Measurements from ENCODE around the gene FTL. TPM values are rescaled to one million over a fixed set of nuclear protein-coding genes. Genes with fewer than 3 reads are reported as not detected.
A peak's percentile ranks its signal among the peaks of the same experiment; 100 is the strongest.

The FTL gene
- total RNA-seq, 2 experiments from 2014 or later: 467 to 602 TPM

DNA sequence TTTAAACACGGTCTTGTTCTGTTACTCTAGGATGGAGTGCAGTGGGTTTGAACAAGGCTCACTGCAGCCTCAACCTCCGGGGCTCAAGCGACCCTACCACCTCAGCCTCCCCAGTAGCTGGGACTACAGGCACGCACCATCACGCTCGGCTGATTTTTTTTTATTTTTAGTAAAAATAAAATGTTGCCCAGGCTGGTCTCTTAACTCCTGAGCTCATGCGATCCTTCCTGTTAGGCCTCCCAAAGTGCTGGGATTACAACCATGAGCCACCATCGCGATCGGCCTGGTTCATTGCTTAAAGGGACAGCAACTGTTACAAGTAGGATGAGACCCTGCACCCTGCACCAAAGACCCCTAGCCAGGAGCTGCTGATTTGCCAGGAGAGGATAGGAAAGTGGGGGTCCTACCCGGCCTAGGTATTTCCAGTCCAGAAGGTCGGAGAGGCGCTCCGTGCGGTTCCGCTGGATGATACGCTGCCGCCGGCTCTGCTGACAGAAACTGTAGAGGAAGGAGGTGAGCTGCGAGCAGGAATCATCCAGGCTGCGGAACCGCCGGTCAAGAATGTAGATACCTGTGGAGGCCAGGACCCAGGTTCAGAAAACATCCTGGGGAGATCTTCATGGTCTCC is 5.1 kb downstream of the FTL start:
- Histone ChIP-seq H3K36me3 (ENCODE audit: insufficient read depth, low read length) (peaks cover 53% of the 10 kb centered on the region), H3K4me3 (ENCODE audit: low read depth, low read length, poor library complexity, severe bottlenecking) (no peak overlapping the region), H3K9me3 (ENCODE audit: low read length) (no peaks in the 10 kb centered on the region), H3K4me1 (ENCODE audit: insufficient read depth, low read length, poor library complexity, severe bottlenecking) (peaks cover 41% of the 10 kb centered on the region), H3K9me2 (ENCODE audit: insufficient read depth, low read length) (no peaks in the 10 kb centered on the region), H3K79me2 (ENCODE audit: insufficient read depth, low read depth, low read length) (peaks cover 11% of the 10 kb centered on the region; the same call in 1 of the 2 replicates), H3K4me2 (ENCODE audit: low read length) (no peak overlapping the region), H3K27ac (ENCODE audit: low read depth, low read length, poor library complexity, severe bottlenecking) (peak overlapping the region; percentile 24), H4K20me1 (ENCODE audit: insufficient read depth, low read length) (no peaks in the 10 kb centered on the region), H2AFZ (ENCODE audit: low read length) (no peak overlapping the region)
- no peak for TF ChIP-seq EZH2phosphoT487 (IDR thresholded peaks at IDR 0.05; ENCODE audit: borderline replicate concordance, low read depth, low read length)
- TF ChIP-seq, protein P1, sequence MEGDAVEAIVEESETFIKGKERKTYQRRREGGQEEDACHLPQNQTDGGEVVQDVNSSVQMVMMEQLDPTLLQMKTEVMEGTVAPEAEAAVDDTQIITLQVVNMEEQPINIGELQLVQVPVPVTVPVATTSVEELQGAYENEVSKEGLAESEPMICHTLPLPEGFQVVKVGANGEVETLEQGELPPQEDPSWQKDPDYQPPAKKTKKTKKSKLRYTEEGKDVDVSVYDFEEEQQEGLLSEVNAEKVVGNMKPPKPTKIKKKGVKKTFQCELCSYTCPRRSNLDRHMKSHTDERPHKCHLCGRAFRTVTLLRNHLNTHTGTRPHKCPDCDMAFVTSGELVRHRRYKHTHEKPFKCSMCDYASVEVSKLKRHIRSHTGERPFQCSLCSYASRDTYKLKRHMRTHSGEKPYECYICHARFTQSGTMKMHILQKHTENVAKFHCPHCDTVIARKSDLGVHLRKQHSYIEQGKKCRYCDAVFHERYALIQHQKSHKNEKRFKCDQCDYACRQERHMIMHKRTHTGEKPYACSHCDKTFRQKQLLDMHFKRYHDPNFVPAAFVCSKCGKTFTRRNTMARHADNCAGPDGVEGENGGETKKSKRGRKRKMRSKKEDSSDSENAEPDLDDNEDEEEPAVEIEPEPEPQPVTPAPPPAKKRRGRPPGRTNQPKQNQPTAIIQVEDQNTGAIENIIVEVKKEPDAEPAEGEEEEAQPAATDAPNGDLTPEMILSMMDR (conservative IDR thresholded peaks at IDR 0.05; ENCODE audit: low read length): no peak
- DNase-seq (ENCODE audit: low spot score): no peak
- no TSS peak for BruUV-seq (replicated peaks)
- intact Hi-C loops (cut with micrococcal nuclease; ENCODE audit: unreplicated experiment): loop anchor here (2.0 to 5.0 kb wide), 2 partner anchors 175 to 323 kb away; partner anchors contain the start of gene CA11
- POLR2A ChIA-PET: interaction anchor here (1.2 kb wide), 1 partner anchor 23 kb away, joined by 3 read pairs; the partner anchor contains the start of genes GYS1 and RUVBL2
- CTCF ChIA-PET (ENCODE audit: unreplicated experiment): interaction anchor here (0.5 to 1.7 kb wide), 4 partner anchors 75 to 182 kb away, joined by 3 to 5 read pairs (median 4); partner anchors contain the start of gene HSD17B14

DNA sequence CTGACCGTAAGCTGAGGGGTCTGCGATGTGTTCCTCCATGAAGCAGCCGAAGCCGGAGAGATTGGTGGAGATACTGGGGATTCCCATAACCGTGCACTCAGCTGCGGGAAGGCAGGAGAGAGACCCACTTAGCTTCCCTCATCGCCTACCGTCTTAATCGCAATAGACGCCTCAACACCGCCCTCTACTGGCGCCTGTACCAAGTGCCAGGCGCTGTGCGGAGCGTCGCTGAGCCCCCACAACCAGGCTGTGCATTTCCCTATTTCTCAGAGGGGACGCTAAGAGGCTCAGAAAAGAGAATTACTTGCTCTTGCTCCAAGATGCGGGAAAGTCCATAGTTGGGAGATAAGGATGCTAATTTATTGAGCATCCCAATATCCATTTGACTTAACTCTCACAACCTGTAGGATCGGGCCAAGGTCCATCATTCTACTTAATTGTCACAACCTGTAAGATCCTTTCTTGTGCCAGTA is 5.8 kb downstream of the FTL start:
- TF ChIP-seq, protein P1 (conservative IDR thresholded peaks at IDR 0.05; ENCODE audit: low read length): peak; percentile 96
- no peak for TF ChIP-seq EZH2phosphoT487 (IDR thresholded peaks at IDR 0.05; ENCODE audit: borderline replicate concordance, low read depth, low read length)
- ChIA-PET POLR2A (interaction anchor here (1.2 kb wide), 1 partner anchor 22 kb away, joined by 3 read pairs; the partner anchor contains the start of genes GYS1 and RUVBL2), CTCF (ENCODE audit: unreplicated experiment) (interaction anchor here (0.5 to 1.7 kb wide), 4 partner anchors 76 to 183 kb away, joined by 3 to 5 read pairs (median 4); partner anchors contain the start of gene HSD17B14)
- Histone ChIP-seq H4K20me1 (ENCODE audit: insufficient read depth, low read length) (no peaks in the 10 kb centered on the region), H3K4me1 (ENCODE audit: insufficient read depth, low read length, poor library complexity, severe bottlenecking) (peaks cover 41% of the 10 kb centered on the region), H3K36me3 (ENCODE audit: insufficient read depth, low read length) (peaks cover 52% of the 10 kb centered on the region), H3K27ac (ENCODE audit: low read depth, low read length, poor library complexity, severe bottlenecking) (no peak overlapping the region), H3K9me2 (ENCODE audit: insufficient read depth, low read length) (no peaks in the 10 kb centered on the region), H3K79me2 (ENCODE audit: insufficient read depth, low read depth, low read length) (peaks cover 10% of the 10 kb centered on the region; the same call in 1 of the 2 replicates), H3K4me3 (ENCODE audit: low read depth, low read length, poor library complexity, severe bottlenecking) (no peak overlapping the region), H3K4me2 (ENCODE audit: low read length) (no peak overlapping the region), H3K9me3 (ENCODE audit: low read length) (no peaks in the 10 kb centered on the region), H2AFZ (ENCODE audit: low read length) (no peak overlapping the region)
- peak; percentile 90 for DNase-seq (ENCODE audit: low spot score)
- no TSS peak for BruUV-seq (replicated peaks)
- intact Hi-C loops (cut with micrococcal nuclease; ENCODE audit: unreplicated experiment): loop anchor here (1.0 to 5.0 kb wide), 3 partner anchors 134 to 324 kb away; partner anchors contain the start of gene CA11
